ENCODE data around the gene TNS1. TPM values are rescaled to one million over a fixed set of nuclear protein-coding genes. Genes with fewer than 3 reads are reported as not detected.

Gene TNS1
- total RNA-seq, 2 donors from 2014 or later = 0.27 to 5.1 TPM

DNA sequence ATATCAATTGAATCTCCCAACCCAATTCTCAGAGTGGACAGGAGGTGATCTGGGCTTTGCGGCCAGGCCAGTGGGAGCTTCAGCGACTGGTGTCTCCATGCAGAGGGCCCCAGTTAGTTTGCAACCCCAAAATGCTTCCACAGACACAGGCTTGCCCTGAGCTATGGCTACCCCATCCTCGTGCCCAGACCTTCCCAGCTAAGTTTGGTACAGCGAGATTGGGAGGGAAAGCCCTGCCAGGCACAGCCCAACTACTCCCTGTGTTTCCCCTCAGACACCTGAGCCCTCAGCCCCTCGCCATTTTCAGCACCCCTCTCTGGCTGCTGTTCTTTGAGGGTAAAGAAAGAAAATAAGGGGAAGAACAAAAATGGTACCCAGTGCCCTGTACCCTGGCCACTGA lies 142.9 kb downstream of the TNS1 start:
- Mint-ChIP-seq H3K27ac (no peak overlapping the region), H3K36me3 (no peaks in the 10 kb centered on the region), H3K9me3 (no peaks in the 10 kb centered on the region)
- DNase-seq (ENCODE audit: low spot score in 2 of 2) = no peak
- ATAC-seq = no peak

DNA sequence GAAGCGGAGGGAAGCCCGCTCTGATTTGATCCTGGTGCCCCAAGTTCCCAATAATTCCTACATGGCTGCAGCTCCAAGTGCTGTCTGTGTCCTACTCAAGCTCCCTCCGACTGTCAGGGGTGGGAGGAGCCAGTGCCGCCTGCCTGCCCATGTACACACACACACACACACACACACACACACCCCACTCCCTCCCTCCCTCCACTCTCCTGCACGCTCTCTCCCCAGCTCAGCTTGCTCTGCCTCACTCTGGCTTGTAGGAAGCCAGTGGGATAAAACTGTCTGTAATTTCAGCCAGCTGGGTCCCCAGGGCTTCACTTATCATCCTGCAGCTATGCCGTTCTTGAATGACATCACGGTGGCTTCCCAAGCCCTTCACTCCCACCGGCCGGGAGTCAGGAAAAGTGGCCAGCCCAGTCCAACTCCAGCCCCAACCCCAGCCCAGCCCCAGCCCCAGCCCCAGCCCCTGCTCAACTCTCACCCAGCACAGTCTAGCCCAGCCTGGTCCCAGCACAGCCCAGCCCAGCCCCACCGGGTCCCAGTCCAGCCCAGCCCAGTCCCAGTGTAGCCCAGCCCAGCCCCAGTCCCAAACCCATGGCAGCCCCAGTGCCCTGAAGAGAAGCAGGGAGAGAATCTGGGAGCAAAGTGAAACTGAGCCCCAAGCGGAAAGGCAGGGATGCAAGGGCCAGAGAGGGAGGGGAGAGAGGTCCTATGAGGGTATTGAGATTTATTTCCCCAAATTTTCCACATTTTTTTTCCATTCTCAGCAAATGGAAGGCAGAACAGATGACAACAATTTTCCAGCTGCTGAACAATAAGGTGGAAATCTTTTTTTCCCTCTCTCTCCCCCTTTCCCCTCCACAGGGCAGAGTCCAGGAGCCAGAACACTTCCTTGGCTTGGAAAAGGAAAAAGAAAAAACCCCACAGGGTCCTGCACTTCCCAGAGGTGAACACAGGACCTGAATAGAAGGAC lies 144.0 kb downstream of the TNS1 start:
- no peaks in the 10 kb centered on the region for H3K9me3 Mint-ChIP-seq
- no peaks in the 10 kb centered on the region for H3K36me3 Mint-ChIP-seq
- DNase-seq (ENCODE audit: low spot score in 2 of 2) (no peak), ATAC-seq (no peak)
- H3K27ac Mint-ChIP-seq = no peak overlapping the region

DNA sequence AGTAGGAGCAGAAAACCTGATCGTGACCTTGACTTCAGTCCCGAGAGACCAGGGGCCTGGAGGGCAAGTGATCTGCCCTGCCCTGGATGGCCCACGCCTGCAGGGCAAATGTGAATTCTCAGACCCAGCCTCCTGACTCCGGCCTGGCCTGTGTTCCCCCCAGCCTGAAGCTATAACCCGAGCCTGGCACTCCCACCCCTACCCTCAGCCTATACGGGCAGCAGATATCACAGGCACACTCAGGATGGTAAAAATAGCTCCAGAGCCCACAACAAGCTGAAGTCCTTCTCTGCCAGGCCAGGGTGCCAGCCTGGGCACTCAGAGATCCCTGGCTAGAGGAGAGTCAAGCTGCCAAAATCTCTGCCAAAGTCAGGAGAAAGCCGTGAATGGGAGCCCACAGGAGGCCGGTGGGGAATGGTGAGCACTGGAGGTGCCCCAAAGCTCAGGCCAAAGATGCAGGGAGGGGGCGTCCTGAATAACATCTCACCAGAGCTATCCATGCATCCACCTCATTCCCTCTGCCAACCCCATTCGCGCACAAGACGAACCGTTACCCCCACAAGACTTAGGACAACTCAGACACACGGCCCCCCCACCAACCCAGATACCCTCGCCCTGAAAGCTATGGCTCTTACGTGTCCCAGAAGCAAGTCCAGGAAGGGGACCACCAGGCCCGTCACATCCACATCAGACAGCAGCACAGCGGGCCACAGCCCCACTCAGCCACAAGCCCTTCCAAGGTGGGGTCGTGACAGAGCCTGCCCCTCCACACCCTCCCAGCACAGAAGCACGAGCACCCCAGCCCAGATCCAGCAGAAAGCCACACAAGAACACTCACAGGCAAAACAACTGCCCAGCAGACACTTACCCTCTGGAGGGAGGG lies 144.9 kb downstream of the TNS1 start:
- no peaks in the 10 kb centered on the region for H3K36me3 Mint-ChIP-seq
- H3K27ac Mint-ChIP-seq = no peak overlapping the region
- ATAC-seq = no peak

DNA sequence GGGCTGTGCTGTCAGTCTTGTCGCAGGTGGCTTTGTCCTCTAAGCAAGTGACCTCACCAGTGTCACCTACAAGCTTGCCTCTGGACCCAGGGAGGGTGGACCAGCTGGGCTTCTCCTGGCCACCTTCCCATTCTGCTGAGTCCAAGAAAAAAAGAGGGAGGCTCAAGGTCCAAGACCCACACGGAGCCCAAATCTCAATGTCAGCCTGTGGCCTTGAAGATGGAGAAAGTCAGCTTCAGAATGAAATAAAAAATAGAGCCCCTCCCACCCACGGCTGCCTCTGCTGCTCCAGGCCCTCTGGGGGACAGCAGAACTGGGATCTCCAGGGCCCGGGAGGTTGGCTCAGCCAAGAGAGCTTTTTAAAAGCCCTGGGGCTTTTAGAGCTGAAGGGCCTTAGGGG lies 145.9 kb downstream of the TNS1 start:
- DNase-seq (ENCODE audit: low spot score in 2 of 2) = no peak
- H3K36me3 Mint-ChIP-seq = no peaks in the 10 kb centered on the region
- no peak overlapping the region for H3K27ac Mint-ChIP-seq
- no peaks in the 10 kb centered on the region for H3K9me3 Mint-ChIP-seq
- ATAC-seq = no peak

More for the DNA sequence above, 144.9 kb downstream of the TNS1 start:
- H3K9me3 Mint-ChIP-seq = no peaks in the 10 kb centered on the region
- no peak for DNase-seq (ENCODE audit: low spot score in 2 of 2)

DNA sequence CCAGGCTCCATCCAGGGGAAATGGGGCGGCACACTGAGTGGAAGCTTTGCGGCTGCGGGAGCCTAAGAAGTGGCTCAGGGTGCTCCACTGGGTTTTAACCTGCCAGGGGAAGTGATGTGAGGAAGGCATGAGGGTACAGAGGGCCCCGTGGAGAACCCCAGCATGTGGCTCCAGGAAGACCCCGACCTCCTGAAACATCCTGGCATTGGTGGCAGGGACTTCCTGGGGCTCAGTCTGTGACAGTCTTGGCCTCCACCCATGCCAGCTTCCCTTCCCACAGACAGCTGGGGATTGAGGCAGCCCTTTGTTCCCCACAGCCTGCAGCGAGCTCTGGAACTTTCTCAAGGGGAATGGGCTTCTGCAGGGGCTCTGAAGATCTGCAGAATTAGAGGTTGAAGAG lies 146.6 kb downstream of the TNS1 start:
- Mint-ChIP-seq H3K36me3 (no peaks in the 10 kb centered on the region), H3K9me3 (no peaks in the 10 kb centered on the region), H3K27ac (no peak overlapping the region)
- ATAC-seq (no peak), DNase-seq (ENCODE audit: low spot score in 2 of 2) (no peak)

DNA sequence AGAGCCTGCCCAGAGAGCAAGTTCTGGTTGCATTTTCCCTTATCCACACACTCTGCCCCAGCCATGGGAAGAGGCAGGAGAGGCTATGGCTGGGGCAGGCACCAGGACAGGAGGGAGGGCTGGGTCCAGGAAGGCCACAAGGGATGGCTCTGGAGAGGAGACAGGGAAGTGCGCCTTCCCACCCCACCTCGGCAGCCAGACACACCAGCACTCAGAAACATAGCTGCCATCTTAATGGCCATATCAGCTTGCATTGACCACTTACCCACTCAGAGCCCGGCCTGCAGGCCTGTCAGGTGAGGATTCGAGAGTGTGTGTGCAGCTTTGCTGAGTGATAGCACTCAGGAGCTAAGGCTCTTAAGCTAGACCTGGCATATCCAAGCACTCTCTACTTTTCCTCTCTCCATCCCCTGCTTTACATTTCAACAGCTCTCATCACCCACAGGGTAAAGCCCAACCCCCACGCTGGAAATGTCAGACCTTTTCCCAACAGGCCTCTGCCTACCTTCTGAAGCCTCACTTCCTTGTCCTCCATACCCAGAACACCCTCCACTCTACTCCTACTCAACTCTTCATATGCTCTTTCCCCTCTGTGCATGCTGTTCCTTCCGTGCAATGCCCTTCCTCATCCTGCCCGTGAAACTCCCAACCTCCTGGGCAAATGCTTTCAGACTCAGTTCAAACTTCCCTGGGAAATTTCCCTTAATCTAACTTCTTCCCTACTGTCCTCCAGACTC lies 147.9 kb downstream of the TNS1 start:
- H3K9me3 Mint-ChIP-seq = no peaks in the 10 kb centered on the region
- no peaks in the 10 kb centered on the region for H3K36me3 Mint-ChIP-seq
- ATAC-seq (no peak), DNase-seq (ENCODE audit: low spot score in 2 of 2) (no peak)
- no peak overlapping the region for H3K27ac Mint-ChIP-seq

DNA sequence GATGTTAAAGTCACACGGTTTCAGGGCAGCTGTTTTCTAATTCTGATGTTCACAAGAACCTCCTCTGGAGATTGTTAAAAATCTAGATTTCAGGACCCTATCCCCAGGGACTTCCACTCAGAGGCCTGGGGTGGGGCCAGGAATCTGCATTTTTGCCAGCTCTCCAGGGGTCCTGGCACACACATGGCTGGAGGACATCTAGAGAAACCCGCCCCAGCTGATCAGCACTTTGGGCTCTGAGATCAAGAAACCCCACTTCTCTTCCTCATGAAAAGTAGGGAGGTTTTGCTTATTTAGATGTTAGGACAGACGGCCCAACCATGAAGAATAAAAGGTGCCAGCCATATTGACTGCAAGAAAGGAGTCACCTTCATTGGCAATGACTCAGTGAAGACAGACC lies 148.8 kb downstream of the TNS1 start:
- H3K27ac Mint-ChIP-seq = no peak overlapping the region
- DNase-seq (ENCODE audit: low spot score in 2 of 2) (no peak), ATAC-seq (no peak)
- no peaks in the 10 kb centered on the region for H3K9me3 Mint-ChIP-seq
- H3K36me3 Mint-ChIP-seq = no peaks in the 10 kb centered on the region

DNA sequence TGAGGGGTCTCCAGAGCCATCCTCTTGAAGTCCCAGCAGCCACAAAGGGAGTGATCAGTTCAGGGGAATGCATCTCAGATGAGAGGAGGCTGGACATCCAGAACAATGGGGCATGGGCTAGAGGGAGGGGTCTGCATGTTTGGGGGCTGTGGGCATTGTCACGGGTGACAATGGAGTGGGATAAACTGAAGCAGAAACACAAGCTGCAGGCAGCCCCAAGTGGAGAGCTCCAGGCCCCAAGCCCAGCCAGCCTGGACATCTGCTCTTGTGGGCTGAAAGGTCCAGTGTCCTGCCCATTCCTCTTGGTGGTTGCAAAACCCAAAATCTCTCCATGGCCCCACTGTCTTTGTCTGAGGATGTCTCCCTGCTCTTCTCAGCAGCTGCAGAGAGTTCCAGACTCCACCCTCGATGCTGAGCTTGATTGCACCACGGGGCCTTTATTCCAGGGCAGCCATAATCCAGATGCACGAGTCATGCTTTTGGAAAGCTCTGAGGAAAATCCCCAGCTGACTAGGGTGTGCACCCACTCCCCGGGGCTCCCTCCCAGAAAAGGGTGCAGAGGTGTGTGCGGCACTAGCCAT lies 149.4 kb downstream of the TNS1 start:
- H3K36me3 Mint-ChIP-seq = no peaks in the 10 kb centered on the region
- no peak overlapping the region for H3K27ac Mint-ChIP-seq
- ATAC-seq = no peak
- H3K9me3 Mint-ChIP-seq = no peaks in the 10 kb centered on the region
- DNase-seq (ENCODE audit: low spot score in 2 of 2) = no peak

DNA sequence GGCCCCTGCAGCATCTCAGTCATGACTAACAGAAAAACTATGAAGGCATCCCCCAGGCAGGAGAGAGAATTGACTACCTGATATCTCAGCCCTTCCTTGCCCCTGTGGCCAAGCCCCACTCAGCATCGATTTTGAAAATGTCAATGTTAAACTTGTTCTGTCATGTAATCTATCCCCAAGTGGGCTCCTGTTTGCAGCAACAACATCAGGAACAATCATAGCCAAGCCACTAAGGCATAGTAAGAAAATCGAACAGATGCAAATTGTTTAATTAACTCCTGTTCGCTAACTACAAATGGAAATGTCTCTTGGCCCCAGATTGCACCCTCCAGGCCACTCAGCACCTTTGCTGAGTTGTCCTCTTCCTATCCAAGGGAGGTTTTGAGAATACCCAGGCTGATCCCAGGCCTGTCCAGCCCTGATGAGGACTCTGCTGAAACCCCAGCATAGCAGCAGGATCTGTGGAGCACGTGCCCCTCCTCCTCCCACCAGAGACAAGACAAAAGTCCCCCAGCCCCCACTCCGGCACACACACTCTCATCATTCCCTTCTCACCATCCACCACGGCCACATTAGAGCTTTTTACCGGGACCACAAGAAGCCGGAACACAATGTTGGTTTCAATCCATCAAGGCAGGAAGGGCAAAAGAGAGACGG lies 150.1 kb downstream of the TNS1 start:
- Mint-ChIP-seq H3K36me3 (no peaks in the 10 kb centered on the region), H3K27ac (no peak overlapping the region), H3K9me3 (no peaks in the 10 kb centered on the region)
- DNase-seq (ENCODE audit: low spot score in 2 of 2) (no peak), ATAC-seq (no peak)

DNA sequence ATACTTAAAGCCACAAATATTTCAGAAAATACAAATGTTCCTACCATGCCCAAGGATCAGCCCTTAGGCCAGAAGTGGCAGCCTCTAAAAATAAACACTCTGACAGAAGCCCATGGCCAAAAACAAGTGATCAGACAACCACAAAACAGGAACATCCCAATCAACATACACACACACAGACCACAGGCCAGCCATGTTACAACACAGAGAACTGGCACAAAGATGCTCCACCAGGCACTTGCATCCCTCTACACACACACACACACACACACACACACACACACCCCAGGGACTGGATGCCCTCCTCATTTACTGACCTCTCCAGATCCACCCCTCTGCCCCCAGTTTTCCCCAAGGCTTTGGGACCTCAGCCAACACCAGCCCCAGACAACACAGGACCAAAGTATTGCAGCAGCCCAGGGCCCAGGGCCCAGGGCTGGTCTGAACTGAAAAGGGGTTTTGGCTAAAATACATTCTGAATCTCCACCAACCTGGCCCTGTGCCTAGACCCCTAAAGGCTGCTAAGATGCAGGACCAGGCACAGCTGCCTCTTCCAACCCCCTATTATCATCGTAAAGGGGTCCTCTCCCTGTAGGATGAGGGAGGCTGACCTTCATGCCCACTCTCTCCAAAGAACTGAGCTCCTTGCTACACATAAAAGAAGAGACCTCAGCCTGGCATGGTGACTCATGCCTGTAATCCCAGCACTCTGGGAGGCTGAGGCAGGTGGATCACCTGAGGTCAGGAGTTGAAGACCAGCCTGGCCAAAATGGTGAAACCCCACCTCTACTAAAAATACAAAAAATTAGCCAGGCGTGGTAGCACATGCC lies 151.4 kb downstream of the TNS1 start:
- Mint-ChIP-seq H3K9me3 (no peaks in the 10 kb centered on the region), H3K27ac (no peak overlapping the region), H3K36me3 (no peaks in the 10 kb centered on the region)
- ATAC-seq (no peak), DNase-seq (ENCODE audit: low spot score in 2 of 2) (no peak)

DNA sequence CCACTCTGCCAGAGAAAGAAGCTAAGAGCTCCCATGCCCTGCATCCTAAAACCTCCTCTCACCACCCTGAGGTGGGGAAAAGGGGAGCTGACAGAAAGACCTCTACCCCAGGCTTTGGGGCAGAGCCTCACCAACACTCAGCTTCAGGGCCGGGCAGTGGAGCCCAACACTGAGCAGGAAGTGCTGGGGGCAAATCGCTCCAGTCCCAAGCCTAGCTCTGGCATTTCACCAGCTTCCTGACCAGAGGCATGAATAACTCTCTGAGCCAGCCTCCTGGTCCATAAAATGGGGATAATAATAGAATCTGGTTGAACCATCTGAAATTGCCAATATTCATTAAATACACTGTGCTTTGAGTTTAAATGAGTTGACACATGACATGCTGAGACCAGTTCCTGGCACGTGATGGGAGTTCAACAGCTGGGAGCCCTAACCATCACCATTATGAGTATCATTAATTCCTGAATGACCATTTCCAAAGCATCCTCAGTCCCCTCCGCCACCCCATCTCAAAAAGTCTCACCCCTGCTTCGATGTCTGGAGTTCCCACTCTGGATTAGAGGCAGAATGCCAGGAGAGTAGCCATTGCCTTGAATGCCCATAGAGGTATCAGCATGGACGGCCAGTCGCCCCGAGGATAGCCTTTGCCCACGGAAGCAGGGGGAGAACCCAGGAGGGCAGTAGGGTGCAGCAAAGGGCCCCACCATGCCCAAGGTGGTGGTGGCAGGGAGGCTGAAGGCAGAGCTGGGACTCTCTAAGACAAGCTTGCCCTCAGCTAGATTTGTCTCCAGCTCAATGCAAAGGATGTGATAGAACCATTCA lies 153.4 kb downstream of the TNS1 start:
- DNase-seq (ENCODE audit: low spot score in 2 of 2) = no peak
- Mint-ChIP-seq H3K27ac (no peak overlapping the region), H3K9me3 (no peaks in the 10 kb centered on the region), H3K36me3 (no peaks in the 10 kb centered on the region)
- ATAC-seq = no peak

DNA sequence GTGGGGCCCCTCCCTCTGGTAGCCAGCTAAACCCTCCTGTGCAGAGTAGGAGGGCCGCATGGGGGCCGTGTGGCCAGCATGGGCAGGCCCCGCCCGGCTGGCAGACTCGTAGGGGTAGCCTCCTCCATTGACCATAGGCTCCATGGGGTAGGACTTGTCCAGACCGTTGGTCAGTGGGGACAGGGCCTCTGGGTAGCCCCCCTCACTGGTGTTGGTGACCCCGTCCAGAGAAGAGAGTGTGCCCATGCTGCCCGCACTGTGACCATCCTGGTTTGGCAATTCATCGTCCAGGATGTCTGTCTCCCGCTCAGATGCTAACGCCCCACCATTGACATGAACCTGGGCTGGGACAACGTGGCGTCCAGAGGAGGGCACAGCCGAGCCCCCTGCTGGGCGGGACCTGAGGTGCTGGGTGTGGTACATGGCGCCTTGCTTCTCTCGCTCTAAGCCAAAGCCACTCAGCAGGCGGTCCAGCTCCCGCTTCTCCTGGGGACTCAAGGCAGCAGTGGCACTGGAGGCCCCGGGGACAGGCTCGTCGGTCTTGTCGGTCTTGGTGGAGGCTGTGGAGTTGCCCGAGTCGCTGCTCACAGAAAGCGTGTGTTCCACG lies 154.3 kb downstream of the TNS1 start:
- ATAC-seq = no peak
- no peak for DNase-seq (ENCODE audit: low spot score in 2 of 2)
- Mint-ChIP-seq H3K9me3 (no peaks in the 10 kb centered on the region), H3K27ac (no peak overlapping the region), H3K36me3 (no peaks in the 10 kb centered on the region)

DNA sequence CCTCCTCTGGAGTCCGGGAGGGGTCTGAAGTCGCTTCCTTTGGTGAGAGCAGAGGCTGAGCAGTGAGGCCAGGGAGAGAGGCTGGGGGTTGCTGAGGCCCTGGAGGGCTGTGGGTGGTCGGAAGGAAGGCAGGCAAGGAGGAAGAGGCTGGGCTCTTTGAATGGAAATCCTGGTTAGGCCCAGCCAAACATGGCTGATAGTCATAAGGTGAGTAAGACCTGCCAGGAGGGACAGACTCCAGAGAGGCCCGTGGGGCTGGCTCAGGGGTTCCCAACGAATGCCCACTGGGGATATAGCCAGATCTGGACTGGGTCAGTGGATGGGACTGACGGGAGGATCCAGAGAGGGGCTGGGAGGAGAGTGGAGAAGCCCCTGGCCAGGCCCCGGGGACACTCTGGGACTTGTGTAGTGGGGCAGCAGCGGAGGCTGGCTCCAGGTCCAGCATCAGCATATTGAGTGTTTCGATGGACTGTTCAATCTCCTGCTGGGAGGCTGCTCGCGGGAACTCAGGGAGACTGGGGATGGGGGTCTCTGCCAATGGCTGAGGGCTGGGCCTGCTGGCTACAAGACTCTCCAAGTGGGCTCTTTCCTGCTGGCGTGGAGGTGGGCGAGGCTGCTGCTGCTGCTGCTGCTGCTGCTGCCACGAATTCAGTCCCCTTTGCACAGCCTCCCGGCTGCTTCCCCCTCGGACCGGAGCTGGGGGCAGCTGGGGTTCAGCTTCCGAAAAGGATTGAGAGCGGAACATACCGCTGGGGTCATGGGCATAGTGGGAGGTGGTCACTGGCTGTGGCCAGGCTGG lies 155.0 kb downstream of the TNS1 start:
- H3K9me3 Mint-ChIP-seq = no peaks in the 10 kb centered on the region
- no peaks in the 10 kb centered on the region for H3K36me3 Mint-ChIP-seq
- no peak for DNase-seq (ENCODE audit: low spot score in 2 of 2)
- ATAC-seq = no peak
- H3K27ac Mint-ChIP-seq = no peak overlapping the region

DNA sequence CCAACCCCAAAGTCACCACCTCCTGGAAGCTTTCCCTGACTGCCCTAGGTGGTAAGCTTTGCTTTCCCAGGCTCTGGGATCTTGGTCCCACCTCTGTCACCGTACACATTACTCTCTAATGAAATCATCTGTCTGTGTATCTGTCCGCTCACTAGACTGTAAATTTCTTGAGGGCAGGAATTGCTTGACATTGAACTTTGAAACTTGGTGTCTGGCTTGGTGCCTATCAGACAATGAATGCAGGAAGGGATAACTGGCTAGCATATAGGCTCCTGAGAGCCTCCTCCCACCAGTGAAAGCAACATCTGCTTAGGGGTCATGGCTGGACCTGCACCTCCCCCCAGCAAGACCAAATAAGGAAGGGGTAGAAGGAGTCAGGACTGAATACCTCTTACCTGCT lies 155.7 kb downstream of the TNS1 start:
- no peak overlapping the region for H3K27ac Mint-ChIP-seq

More for the DNA sequence above, 155.7 kb downstream of the TNS1 start:
- no peak for ATAC-seq
- DNase-seq (ENCODE audit: low spot score in 2 of 2) = no peak
- no peaks in the 10 kb centered on the region for H3K36me3 Mint-ChIP-seq
- no peaks in the 10 kb centered on the region for H3K9me3 Mint-ChIP-seq
